NCI-H82 treated with DMSO at 0.1 percent for 48 hours (cell line): ENCODE data around the gene APOM.

Experiments used
- DNase-seq: peaks from one replicate; lab custom pipeline; 2025; ENCODE audit not compliant: unreplicated experiment; lab: John Stamatoyannopoulos, UW

APOM gene

GRCh38 chr6:31630177-31630934 is 25.3 kb upstream of the APOM start:
- no peak for DNase-seq

- DNase-seq = no peak
Observed at GRCh38 chr6:31631209-31631608, 24.5 kb upstream of the APOM start.

GRCh38 chr6:31631681-31632278 is 23.9 kb upstream of the APOM start:
- no peak for DNase-seq

GRCh38 chr6:31632279-31632946 is 23.3 kb upstream of the APOM start:
- no peak for DNase-seq

GRCh38 chr6:31633447-31633846 is 22.2 kb upstream of the APOM start:
- no peak for DNase-seq

- no peak for DNase-seq
Observed at GRCh38 chr6:31634131-31634530, 21.6 kb upstream of the APOM start.

- DNase-seq = no peak
Observed at GRCh38 chr6:31634969-31635575, 20.6 kb upstream of the APOM start.

- DNase-seq = no peak
Observed at GRCh38 chr6:31636698-31637596, 18.7 kb upstream of the APOM start.

- no peak for DNase-seq
Observed at GRCh38 chr6:31639043-31639442, 16.7 kb upstream of the APOM start.

GRCh38 chr6:31639449-31639861 is 16.2 kb upstream of the APOM start:
- DNase-seq = no peak

GRCh38 chr6:31640612-31641011 is 15.1 kb upstream of the APOM start:
- DNase-seq = no peak

GRCh38 chr6:31641370-31641769 is 14.3 kb upstream of the APOM start:
- no peak for DNase-seq

GRCh38 chr6:31642798-31643570 is 12.7 kb upstream of the APOM start:
- DNase-seq = no peak

- no peak for DNase-seq
Observed at GRCh38 chr6:31643818-31644454, 11.8 kb upstream of the APOM start.

- no peak for DNase-seq
Observed at GRCh38 chr6:31645325-31645724, 10.4 kb upstream of the APOM start.

- peak; percentile 82 for DNase-seq
Observed at GRCh38 chr6:31651602-31652191, 4.0 kb upstream of the APOM start.

- peak; percentile 98 for DNase-seq
Observed at GRCh38 chr6:31652925-31653724, 2.6 kb upstream of the APOM start.

GRCh38 chr6:31654574-31655348 is 933 bp upstream of the APOM start:
- DNase-seq = no peak
